Stimulated activated CD8-positive, alpha-beta memory T cell treated with anti-CD3 and anti-CD28 coated beads, Interleukin-15, amount 100 ng/mL, for 4 hours (primary cell): ENCODE results near the gene F12.

Experiments used
- DNase-seq, 2 donors: peaks; one replicate each; pipeline ENCODE4 v3.0.0-alpha.2; 2020; ENCODE audit warnings: low read depth in 2 of 2

Gene F12

DNA sequence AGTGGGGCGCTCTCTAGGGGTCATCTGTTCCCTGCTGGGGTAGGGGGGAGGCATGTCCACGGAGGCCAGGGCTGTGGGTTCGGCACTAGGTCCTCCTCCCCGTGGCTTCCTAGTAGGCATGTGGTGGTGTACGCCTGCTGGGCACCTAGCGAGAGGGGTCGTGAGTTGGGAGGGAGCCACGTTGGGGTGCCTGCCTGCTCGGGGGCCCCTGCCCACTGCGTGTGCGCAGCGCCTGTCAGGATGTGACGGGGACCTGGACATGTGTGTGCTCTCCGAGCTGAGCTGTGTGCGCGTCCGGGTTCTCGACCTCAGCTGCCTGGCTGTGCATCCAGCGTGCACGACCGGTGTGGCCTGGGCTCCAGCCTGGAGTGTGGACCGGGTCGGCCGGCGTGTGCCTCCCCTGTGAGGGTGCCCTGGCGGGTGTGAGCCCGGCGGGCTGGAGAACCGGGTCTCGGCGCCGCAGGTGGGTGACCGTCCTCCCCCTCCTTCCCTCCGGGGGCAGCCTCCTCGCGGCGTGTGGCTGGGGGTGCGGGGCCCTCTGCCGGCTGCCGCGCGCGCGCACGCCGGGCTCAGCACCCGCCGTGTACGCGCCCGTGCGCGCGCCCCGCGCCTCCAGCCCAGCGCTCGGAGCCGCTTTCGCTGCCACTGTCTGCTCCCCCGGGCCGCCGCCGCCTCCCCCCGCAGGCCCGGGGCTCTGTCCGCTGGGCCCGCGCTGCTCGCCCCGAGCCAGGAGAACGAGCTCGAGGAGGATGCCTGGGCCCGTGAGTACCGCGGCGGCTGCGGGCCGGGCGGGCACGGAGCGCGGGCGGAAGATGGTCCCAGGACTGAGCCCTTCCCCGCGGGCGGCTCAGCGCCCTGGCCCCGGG, 37.1 kb upstream of the F12 start, which contains the start of gene PRR7:
PRR7 (plus strand) TSS at position 615 of the 866 bp plus-strand sequence. CDS start 8,254 bp downstream, outside the sequence.
- peak in 1 of 2 donors; percentile 63 for DNase-seq

DNA sequence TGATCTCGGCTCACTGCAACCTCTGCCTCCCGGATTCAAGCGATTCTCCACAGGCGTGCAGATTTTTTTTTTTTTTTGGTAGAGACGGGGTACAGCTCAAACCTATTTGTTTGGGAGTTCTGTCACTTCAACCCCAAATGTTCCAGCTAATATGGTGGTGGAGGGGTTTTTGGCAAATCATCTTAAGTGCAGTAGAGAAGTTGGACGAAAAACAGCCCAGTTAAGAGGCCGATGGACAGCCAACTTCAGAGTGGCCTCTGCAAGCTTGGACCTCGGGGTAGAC, 36.5 kb upstream of the F12 start:
- DNase-seq: no peak

DNA sequence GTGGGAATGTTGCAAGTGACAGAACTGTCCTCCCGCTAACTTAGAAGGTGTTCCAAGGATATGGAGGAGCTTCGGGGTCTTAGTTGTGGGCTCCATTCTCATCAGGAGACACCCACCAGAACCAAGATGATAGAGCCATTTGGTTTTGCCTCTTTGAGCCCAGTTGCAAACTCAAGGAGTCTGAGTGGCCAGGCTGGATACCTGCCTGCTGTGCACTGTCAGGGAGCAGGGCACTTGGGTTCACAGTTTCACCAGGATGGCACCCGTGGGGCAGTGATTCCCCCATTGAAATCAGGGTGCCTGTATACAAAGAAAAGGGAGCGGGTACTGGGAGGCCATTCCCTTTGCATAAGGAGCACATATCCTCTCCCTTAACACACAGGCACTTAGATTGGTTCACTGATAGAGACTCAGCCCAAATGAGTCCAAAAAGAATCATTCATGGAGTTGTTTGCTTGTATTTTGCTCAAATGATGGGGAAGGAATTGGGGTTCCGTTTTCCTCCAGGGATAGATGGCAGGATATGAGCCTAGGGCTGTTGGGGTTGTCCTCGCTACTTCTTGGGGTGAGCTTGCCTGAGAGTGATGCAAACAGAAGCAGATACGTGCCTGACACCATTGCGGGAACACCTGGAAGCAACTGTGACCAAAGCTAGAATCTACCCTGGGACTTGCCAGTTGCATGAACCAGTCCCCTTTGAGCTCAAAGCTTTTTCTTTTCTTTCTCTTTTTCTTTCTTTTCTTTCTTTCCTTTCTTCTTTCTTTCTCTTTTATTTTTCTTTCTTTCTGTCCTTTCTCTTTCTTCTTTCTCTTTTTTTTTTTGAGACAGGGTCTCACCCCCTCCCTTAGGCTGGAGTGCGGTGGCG, 35.9 kb upstream of the F12 start:
- no peak for DNase-seq

DNA sequence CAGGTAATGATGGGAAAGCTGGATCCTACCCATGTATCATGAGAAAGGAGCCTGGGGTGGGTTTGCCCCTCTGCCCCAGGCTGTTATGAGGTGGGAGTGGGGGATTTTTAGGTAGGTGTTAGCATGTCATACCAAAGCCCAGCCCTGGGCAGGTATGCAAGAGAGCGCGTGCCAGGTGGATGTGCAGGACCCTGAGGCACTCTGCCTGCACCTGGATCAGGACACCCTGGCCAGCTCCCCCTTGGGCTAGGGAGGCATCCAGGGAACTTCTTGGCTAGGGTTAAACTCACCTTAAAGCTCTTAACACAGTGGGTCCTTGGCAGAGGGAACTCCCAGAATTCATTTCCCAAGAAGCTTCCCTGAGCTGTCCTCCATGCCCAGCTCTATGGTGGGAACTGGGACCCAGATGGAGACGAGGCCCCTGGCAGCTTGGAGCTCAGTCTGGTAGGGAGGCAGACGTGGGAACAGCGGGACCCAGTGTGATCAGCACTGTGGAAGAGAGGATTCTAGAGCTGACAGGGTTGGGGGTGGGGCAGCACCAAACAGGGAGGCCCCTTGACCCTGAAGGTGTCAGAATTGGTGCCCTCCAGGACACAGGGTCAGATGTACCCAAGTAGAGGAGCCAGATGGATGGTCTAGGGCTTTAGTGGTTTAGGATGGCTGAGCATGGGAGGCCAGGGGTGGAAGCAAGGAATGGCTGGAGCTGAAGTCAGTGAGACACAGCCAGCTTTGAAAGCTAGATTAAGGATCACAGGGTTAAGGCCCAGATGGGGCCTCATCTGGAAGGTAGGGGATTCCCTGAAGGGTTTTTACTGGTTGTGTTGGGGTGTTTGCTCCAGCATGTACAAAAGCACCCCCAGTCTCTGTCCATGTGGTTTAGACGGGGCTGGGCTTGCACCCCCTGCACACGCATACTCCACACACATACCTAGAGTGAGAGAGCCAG, 35.0 kb upstream of the F12 start:
- no peak for DNase-seq

DNA sequence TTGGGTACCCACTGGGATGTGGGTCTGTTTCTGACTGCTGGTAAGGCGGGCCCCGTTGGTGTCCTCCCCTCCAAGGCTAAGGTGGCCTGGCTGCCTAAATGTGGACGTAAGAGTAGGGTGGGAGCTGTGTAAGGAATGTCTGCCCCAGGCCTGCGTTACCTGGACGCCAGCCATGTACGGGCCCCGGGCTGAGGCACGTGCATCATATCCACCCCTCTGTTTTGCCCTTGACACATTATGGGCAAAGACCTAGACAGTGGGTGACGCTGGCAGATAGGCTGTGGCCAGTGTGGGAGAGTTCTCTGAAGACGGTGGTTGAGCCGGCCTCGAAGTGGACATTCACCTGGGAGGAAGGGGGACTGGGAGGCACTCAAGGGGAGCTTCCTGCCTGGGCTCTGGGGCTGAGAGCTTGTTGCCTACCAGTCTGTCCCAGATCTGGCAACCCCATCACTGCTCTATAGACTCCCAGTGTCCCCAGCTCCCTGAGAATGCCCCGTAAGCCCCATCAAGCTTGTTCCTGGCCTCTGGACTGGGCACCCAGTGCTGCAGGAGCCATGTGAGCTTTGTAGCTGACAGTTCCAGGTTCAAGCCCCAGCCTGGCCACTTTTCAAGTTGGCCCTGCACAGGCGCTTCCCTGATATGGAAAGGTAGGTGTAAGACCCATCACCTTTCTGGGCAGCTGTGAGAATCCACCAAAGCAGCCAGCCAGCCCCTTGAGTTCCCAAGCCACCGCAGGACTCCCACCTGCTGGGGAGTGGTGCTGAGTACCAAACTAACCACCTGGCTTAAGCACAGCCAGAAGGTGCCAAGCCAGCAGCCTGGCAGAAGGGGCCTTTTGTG, 34.0 kb upstream of the F12 start:
- DNase-seq: no peak

DNA sequence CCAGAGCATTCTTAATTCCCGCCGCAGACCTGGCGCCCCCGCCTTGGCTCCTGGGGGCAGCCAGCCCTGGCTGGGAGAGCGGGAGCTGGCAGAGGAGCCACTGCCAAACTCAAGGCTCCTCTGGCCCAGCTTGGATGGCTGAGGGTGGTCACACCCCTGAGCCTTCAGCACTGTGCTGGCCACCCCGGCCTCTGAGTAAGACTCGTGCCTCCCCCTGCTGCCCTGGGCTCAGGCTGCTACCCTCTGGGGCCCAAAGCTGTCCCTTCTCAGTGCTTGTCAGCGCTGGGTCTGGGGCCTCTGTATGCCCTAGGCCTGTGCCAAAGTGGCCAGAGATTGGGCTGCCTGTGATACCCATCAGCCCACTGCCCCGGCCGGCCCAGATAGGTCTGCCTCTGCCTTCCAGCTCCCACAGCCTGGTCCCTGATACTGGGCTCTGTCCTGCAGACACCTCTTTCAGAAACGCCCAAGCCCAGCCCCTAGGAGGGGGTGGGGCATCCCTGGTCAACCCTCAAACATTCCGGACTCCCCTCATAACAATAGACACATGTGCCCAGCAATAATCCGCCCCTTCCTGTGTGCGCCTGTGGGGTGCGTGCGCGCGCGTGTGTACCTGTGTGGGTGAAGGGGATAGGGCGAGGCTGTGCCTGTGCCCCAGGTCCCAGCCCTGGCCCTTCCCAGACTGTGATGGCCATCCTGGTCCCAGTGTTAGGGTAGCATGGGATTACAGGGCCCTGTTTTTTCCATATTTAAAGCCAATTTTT, 32.9 kb upstream of the F12 start:
- no peak for DNase-seq

DNA sequence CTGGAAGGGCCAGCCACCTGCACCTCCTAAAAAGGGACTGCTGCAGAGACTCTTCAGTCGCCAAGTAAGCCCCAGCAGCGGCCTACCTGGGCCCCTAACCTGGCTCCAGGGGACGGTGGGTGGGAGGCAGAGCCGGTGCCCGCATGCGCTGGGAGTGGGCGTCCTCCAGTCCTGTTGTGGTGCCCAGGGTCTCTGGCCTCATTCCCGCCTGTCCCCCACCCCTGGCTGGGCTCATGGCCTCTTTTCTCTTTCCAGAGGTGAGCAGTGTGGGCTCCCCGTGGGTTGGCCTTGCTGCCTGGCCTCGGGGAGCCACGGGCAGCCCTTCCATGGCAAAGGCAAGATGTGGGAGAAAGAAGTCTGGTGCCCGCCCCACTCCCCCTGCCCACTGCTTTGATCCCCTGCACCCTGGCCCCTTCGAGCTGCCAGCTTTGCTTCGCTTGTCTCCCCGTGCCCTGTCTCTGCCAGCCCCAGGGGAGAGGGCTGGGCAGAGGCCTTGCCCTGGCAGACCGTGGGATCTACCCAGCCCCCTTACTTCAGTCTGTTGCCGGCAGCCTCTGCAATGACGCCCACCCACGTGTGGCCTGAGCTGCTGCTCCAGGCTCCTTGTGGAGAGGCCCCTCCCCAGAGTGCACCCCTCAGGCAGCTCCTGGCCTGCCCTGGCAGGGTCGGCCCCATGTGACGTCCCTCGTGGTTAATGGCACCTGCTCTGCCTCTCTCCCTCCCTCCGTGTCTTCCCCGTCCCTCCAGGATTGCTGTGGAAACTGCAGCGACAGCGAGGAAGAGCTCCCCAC, 31.8 kb upstream of the F12 start:
- no peak for DNase-seq

DNA sequence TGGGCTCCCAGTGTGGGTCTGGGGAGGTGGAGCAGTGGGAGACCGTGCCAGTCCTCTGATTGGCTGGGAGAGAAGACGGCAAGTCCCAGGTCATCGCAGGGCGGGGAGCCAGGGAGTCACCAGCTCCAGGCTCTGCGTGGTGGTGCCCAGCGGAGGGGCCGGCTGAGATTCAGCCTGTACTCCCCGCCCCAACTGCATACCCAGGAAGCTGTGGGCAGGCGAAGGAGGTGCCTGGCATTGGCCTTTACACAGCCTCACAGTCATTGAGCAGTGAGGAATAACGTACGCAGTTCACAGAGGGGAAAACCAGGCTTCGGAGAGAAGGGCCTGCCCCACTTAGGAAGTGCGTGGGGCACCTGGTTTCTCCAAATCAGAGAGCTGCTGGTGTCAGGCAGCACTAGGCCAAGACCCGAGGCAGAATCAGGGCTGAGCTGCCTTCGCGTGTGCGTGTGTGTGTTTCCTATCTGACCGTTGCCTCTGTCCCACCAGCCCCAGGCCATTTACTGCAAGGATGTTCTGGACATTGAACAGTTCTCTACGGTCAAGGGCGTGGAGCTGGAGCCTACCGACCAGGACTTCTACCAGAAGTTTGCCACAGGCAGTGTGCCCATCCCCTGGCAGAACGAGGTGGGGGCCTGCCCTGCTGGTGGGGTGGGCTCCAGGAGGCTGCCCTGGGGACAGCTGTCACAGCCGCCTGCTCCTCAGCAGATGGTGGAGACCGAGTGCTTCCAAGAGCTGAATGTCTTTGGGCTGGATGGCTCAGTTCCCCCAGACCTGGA, 31.0 kb upstream of the F12 start:
- DNase-seq: no peak

DNA sequence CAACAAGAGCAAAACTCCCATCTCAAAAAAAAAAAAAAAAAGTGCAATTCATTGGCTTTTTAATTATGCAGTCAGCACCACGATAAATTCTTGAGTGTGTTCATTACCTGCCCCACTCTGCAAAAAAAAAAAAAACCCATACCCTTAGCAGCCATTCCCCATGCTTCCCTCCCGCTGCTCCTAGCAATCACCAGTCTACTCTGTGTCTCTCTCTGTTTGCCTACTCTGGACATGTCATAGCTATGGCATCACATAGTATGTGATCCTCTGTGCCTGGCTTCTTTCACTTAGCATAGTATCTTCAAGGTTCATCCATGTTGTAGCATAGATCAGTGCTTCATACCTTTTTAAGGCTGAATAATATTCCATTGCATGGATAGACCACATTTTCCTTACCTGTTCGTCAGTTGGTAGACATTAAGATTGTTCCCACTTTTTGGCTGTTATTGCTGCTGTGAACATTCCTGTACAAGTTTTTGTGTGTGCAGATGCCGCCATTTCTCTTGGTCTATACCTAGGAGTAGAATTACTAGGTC, 30.2 kb upstream of the F12 start:
- DNase-seq: no peak

DNA sequence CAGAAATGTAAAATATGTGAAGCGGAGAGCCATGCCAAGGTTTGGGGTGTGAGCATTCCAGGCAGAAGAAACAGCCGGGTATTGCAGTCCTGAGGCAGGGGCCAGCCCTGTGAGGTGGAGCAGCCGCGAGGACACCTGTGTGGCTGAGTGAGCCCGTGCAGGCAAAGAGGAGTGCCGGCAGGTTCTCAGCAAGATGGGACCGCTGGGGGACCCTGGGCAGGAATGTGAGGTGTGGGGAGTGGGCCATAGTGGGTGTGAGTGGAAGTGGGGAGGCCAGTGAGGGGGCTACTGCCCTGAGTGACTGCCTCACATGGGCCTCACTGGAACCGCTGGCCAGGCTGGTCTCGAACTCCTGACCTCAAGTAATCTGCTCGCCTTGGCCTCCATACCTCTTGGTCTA, 29.1 kb upstream of the F12 start:
- no peak for DNase-seq

DNA sequence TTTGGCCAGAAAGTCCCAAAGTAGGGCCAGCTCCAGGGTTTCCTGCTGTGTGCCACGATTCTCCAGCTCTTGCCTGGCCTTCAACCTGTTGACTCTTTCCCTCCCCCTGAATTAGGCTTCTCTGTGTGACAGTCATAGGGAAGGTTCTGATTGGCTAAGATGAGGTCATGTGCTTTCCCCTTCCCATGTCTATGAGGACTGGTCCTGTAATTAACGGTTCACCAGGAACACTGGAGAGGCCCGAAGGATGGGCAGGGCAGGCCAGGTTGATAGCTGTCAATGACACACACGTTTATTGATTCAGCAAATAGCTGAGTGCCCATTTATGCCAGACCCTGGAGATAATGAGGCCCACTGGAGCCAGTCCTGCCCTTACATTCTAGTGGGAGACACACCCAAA, 28.3 kb upstream of the F12 start:
- DNase-seq: no peak

DNA sequence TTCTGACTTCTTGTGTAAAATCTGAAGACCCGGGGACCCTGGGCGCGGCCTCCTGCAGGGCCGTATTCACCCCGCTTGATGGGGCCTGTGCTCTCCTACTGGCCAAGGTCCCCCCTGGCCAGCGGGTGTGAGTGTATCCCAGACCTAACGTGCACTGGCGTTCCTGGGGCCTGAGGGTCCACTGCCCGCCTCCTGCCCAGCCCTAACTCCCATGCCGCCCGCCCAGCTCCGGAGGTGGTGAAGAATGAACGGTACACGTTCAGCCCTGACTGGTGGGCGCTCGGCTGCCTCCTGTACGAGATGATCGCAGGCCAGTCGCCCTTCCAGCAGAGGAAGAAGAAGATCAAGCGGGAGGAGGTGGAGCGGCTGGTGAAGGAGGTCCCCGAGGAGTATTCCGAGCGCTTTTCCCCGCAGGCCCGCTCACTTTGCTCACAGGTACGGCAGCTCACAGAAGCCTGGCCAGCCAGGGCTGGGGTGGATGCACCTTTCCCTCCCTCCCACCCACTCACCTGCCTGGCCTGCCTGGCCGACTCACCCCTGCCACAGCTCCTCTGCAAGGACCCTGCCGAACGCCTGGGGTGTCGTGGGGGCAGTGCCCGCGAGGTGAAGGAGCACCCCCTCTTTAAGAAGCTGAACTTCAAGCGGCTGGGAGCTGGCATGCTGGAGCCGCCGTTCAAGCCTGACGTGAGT, 26.6 kb upstream of the F12 start:
- DNase-seq: no peak

DNA sequence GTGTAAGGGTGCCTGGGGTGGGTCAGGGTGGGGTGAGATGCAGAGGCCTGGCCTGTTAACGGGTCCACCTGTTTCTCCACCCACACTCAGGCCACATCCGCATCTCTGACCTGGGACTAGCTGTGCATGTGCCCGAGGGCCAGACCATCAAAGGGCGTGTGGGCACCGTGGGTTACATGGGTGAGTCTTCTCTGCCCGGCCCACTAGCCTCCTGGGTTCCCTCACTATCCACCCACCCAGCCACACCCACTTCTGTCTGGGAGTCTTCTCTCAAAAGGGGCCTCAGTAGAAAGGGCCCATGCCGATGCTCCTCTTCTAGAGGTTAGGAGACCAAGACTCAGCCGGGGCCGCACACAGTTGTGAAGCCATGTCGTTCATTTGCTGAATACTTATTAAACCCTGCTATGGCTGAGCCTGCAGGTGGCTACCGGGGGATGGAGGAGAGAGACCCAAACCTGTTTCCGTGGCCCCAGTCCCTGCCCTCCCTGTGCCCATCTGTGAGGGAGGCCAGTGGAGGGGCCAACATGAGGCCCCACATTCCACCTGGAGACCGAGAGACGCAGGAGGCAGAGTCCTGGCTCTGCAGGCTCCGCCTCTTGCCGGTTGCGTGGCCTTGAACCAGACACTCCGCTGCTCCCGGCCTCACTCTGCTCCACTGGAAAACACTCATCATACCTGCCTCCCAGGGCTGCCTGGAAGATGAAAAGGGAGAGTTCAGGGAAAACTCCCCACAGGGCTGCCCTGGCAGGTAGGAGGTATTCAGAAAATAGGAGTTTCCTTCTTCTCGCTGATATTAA, 25.8 kb upstream of the F12 start:
- no peak for DNase-seq

DNA sequence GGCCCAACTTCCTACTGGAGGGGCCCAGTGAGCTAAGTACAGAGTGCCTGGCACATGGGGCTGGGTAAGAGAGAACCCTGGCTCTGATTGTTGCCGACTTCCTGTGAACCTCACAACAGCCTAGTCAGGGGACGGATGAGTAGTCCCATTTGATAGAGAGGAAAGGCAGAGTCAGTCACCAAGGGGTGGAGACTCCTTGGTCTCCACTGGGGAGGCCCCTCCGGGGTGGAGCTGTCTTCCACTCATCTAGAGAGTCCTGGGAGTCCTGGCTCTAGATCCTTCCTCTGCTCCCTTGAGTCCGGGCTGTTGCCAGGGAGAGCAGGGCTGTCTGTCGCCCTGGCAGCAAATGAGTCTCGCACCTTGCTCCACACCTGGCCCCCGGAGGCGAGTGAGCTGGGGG, 25.1 kb upstream of the F12 start:
- DNase-seq: no peak

DNA sequence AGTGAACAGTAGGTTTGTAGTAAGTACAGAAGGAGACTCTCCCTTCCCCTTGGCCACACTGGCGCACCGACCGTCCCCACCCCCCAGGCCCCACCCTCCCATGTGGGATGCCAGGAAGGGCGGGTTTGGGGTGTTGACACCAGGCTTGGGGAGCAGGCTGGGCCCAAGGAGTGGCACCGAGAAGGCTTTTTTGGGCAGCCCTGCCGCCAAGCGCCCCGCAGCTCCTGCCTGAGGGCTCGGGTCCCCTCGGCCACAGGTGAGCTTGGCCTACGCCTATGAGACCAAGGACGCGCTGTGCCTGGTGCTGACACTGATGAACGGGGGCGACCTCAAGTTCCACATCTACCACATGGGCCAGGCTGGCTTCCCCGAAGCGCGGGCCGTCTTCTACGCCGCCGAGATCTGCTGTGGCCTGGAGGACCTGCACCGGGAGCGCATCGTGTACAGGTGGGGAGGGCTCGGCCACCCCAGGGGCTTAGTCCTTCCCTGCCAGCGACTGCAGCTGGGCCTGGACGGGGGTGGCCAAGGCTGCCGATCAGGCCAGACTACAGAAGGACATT, 24.4 kb upstream of the F12 start:
- no peak for DNase-seq

DNA sequence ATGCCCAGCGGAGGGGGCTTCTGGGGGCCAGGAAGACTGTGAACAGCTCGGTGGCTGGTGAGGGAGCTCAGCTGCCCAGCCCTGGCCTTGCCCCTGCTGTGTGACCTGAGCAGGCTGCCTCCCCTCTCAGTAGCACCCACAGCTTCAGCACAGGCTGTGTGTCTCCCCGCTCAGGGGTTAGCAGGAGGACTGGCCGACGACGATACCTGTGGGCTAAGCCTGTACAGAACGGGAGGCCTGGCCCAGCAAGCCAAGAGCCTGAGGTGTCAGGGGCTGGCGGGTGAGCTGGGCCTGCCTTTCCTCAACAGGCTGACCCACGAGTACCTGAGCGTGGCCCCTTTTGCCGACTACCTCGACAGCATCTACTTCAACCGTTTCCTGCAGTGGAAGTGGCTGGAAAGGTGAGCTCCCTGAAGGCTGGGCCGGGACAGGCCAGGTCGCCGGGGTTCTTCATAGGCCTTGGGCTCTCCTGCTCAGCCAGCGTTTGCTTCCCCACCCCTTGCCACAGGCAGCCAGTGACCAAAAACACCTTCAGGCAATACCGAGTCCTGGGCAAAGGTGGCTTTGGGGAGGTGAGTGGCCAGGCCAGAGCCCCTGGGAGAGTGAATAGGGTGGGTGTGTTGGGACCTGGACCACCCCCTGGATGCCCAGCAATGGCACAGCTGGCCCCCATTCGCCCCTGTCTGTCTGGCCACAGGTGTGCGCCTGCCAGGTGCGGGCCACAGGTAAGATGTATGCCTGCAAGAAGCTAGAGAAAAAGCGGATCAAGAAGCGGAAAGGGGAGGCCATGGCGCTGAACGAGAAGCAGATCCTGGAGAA, 23.7 kb upstream of the F12 start:
- no peak for DNase-seq
